Adrenal gland (tissue), 12 donors: ENCODE measurements around the gene CALCOCO2. TPM values are rescaled to one million over a fixed set of nuclear protein-coding genes. Genes with fewer than 3 reads are reported as not detected.

ENCODE experiments used
- DNase-seq, 7 donors: peaks; one replicate each; pipeline ENCODE4 v3.0.0-alpha.2; 2019 to 2020
- H3K27ac ChIP-seq, 5 donors: fragments of 200-600 bp; sonication (generic) in 4 of 5; 1 replicate in 3 of 5; 2 replicates in 2 of 5; pipeline versions ENCODE4 v1.5.1 to v1.8.0; 2016 to 2020; ENCODE audit warnings: mild to moderate bottlenecking in 1 of 5
- H3K27me3 ChIP-seq: fragments of 200-600 bp; 2 replicates; pipeline ENCODE4 v1.8.0; 2021
- H3K36me3 ChIP-seq, 2 donors: fragments of 200-600 bp; replicated peaks in 1 of 2; 1 replicate in 1 of 2; 2 replicates in 1 of 2; pipeline versions ENCODE4 v1.5.1 to v1.8.0; 2018 to 2022
- H3K4me1 ChIP-seq, 2 donors: fragments of 200-600 bp; replicated peaks in 1 of 2; 1 replicate in 1 of 2; 2 replicates in 1 of 2; pipeline versions ENCODE4 v1.5.1 to v1.8.0; 2018 to 2021
- H3K4me3 ChIP-seq, 4 donors: fragments of 200-600 bp; sonication (generic) in 3 of 4; one replicate each; pipeline ENCODE4 v1.5.1; 2016 to 2018
- H3K9me3 ChIP-seq, 3 donors: fragments of 200-600 bp; sonication (generic) in 1 of 3; replicated peaks in 1 of 3; 1 replicate in 2 of 3; 2 replicates in 1 of 3; pipeline versions ENCODE4 v1.5.1 to v1.8.0; 2016 to 2021
- POLR2A ChIP-seq, 2 donors: fragments of 450-650 bp; IDR thresholded peaks; one replicate each; pipeline ENCODE4 v1.6.1; 2017; ENCODE audit warnings: antibody characterized with exemption in 2 of 2, mild to moderate bottlenecking in 2 of 2, moderate library complexity in 1 of 2
- WGBS, 4 donors: extraction: QIAGEN DNeasy Blood & Tissue Kit in 2 of 4; methylation state at CpG; one replicate each; pipeline versions ENCODE4 v1.1.5 to v1.1.7; 2013 to 2017; 5-methylcytosine and 5-hydroxymethylcytosine counted together
- intact Hi-C, 2 donors: fragments of 100-400 bp; cut with DNase I; formaldehyde crosslinking; loops; one replicate each; pipeline versions ENCODE4 v1.14.1 to v1.15.0; 2022 to 2023
- polyA plus RNA-seq, 3 donors: library from polyadenylated mRNA; stranded (reverse); fragments of 200-250 nt in 2 of 3; fragments of 350-450 nt in 1 of 3; fragmentation: Illumina TruSeq in 1 of 3; extraction: RNeasy Lipid Tissue Mini Kit (QIAGEN cat#74804) in 1 of 3; gene quantifications; one replicate each; pipeline ENCODE4 v1.2.3, GENCODE V29; 2013 to 2014
- total RNA-seq, 9 donors: library from RNA; depleted of rRNA in 4 of 9; stranded (reverse); fragments of >200 nt in 4 of 9; fragments of 120-200 nt in 1 of 9; fragmentation: NEBNext Ultra II Directional in 1 of 9; extraction: Animal tissue kit (Norgen Biotek cat#: 25700) in 1 of 9; gene quantifications; one replicate each; pipeline versions ENCODE4 v1.1.0 to v1.2.4, GENCODE V29; 2013 to 2023
- TF ChIP-seq, protein P1 (sequence below), 6 experiments: fragments of 450-650 bp in 4 of 6; fragments of 200-600 bp in 2 of 6; sonication (generic) in 1 of 6; IDR thresholded peaks; 1 replicate in 5 of 6; 2 replicates in 1 of 6; pipeline versions ENCODE4 v1.5.1 to v1.8.0; 2016 to 2021; ENCODE audit warnings: antibody characterized with exemption in 6 of 6, mild to moderate bottlenecking in 2 of 6, moderate library complexity in 1 of 6
- donor health status: healthy with polysubstance abuse.
- donor health status: Bipolar disorder and iron deficiency.
- donor health status: DM: yes; HTN: yes; CAD: no.
- donor health status: DM: no; HTN: no; CAD: no.
- donor health status: DM: no; HTN: no; CAD: no.
- donor health status: DM: yes; HTN: yes; CAD: no.

Gene CALCOCO2
- total and polyA plus RNA-seq, 12 donors = 37.7 to 199 (median 124) TPM

DNA sequence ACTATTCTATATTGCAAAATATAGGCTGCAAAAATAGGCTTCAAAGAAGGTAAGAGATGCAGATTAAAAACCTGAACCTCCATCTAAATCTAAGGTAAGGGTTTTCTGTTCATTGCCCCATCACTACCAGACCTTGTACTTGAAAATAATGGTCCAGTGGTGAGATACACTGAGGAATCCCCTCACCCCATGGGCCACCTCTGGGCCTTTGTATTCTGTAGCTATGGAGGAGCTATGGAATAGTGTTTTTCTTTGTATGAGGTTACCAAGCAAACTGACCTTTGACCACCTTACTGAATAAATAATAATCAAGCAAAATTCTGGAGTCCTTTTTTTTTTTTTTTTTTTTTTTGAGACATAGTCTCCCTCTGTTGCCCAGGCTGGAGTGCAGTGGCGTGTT, 72.6 kb downstream of the CALCOCO2 start:
- WGBS, 4 donors = 86 to 96% (median 94%) methylated on average over 1 of the region's 1 CpG
- no peak overlapping the region for H3K4me3 ChIP-seq
- H3K27ac ChIP-seq = no peak overlapping the region
- no peaks in the 10 kb centered on the region for H3K9me3 ChIP-seq
- intact Hi-C loops = no loop called here
- H3K36me3 ChIP-seq = no peaks in the 10 kb centered on the region
- H3K27me3 ChIP-seq = no peaks in the 10 kb centered on the region
- DNase-seq = no peak
- TF ChIP-seq POLR2A (IDR thresholded peaks at IDR 0.05) = no peak
- TF ChIP-seq, protein P1, sequence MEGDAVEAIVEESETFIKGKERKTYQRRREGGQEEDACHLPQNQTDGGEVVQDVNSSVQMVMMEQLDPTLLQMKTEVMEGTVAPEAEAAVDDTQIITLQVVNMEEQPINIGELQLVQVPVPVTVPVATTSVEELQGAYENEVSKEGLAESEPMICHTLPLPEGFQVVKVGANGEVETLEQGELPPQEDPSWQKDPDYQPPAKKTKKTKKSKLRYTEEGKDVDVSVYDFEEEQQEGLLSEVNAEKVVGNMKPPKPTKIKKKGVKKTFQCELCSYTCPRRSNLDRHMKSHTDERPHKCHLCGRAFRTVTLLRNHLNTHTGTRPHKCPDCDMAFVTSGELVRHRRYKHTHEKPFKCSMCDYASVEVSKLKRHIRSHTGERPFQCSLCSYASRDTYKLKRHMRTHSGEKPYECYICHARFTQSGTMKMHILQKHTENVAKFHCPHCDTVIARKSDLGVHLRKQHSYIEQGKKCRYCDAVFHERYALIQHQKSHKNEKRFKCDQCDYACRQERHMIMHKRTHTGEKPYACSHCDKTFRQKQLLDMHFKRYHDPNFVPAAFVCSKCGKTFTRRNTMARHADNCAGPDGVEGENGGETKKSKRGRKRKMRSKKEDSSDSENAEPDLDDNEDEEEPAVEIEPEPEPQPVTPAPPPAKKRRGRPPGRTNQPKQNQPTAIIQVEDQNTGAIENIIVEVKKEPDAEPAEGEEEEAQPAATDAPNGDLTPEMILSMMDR (IDR thresholded peaks at IDR 0.05) = no peak
- peaks cover 0 to 6% of the 10 kb centered on the region in 2 donors for H3K4me1 ChIP-seq

DNA sequence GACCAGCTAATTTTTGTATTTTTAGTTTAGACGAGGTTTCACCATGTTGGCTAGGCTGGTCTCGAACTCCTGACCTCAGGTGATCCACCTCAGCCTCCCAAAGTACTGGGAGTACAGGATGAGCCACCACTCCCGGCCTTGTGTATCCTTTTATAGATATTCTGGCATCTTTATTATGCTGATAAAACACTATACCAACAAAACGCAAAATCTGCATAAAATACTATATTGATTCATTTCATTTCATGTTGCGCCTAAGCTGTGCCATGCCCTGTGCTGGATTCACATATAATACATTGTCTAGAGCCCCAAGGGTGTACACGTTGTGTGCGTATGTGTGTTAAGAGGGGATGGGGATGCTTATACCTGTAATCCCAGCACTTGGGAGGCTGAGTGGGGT, 73.6 kb downstream of the CALCOCO2 start:
- H3K4me1 ChIP-seq = peaks cover 0 to 6% of the 10 kb centered on the region in 2 donors
- H3K36me3 ChIP-seq = no peaks in the 10 kb centered on the region
- no peaks in the 10 kb centered on the region for H3K27me3 ChIP-seq
- WGBS, 4 donors = 81 to 87% (median 84%) methylated on average over 7 of the region's 7 CpGs
- no peak overlapping the region for H3K27ac ChIP-seq
- no peaks in the 10 kb centered on the region for H3K9me3 ChIP-seq
- intact Hi-C loops = no loop called here
- H3K4me3 ChIP-seq = no peak overlapping the region
- DNase-seq = no peak
- TF ChIP-seq, protein P1 (IDR thresholded peaks at IDR 0.05) = no peak
- TF ChIP-seq POLR2A (IDR thresholded peaks at IDR 0.05) = no peak

DNA sequence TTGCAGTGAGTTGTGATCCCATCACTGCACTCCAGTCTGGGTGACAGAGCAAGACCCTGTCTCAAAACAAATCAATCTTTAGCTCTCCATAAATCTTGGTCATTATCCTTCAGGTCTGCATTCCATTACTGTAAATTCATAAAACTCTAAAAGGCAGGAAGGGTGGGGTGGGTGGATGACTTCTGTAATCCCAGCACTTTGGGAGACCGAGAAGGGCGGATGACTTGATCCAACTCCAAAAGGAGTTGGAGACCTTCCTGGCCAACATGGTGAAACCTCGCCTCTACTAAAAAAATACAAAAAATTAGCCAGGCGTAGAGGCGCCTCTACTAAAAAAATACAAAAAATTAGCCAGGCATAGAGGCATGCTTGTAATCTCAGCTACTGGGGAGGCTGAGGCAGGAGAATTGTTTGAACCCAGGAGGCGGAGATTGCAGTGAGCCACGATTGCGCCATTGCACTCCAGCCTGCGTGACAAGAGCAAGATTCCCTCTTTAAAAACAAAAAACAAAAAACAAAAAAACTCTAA, 75.2 kb downstream of the CALCOCO2 start:
- intact Hi-C loops = no loop called here
- Histone ChIP-seq H3K4me1 (peaks cover 16 to 18% of the 10 kb centered on the region in 2 donors), H3K4me3 (no peak overlapping the region), H3K36me3 (peaks cover 0 to 8% of the 10 kb centered on the region in 2 donors), H3K9me3 (no peaks in the 10 kb centered on the region), H3K27me3 (no peaks in the 10 kb centered on the region), H3K27ac (no peak overlapping the region)
- DNase-seq = no peak
- 68 to 91% (median 80%) methylated on average over 9 of the region's 9 CpGs for WGBS, 4 donors
- TF ChIP-seq POLR2A (IDR thresholded peaks at IDR 0.05) = no peak
- TF ChIP-seq, protein P1 (IDR thresholded peaks at IDR 0.05) = no peak

DNA sequence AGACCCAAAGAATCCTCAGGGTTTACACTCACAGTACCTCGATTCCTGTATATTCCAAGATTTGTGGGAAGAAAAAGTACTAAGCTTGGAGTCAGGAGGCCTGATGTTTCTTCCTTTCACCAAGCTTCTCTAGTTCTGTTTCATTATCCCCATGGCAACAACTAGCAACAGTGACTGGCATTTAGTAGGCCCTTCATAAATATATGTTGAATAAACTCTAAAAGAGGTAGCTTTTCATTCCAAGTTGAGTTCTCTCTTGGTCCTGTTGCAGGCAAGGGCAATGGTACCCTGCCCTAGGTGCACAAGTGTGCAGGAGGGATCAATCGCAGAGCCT, 76.8 kb downstream of the CALCOCO2 start:
- Histone ChIP-seq H3K9me3 (no peaks in the 10 kb centered on the region), H3K4me3 (peak overlapping the region; percentile 1 to 83 (median 39)), H3K4me1 (peaks cover 18 to 28% of the 10 kb centered on the region in 2 donors), H3K27me3 (no peaks in the 10 kb centered on the region), H3K36me3 (peaks cover 0 to 12% of the 10 kb centered on the region in 2 donors), H3K27ac (peak overlapping the region; percentile 56 to 97 (median 88))
- 34 to 44% (median 43%) methylated on average over 2 of the region's 2 CpGs for WGBS, 4 donors
- intact Hi-C loops = no loop called here
- DNase-seq = no peak
- TF ChIP-seq POLR2A (IDR thresholded peaks at IDR 0.05) = no peak
